Neural progenitor cell (in vitro differentiated cells): Measurements from ENCODE around the gene CITED4.

Experiments
- CTCF ChIP-seq: fragments of 200-600 bp; sonication (generic); IDR thresholded peaks from 2 replicates; pipeline ENCODE4 v1.5.1; 2017; ENCODE audit warnings: antibody characterized with exemption, mild to moderate bottlenecking
- EZH2phosphoT487 ChIP-seq: fragments of 200-600 bp; sonication (generic); IDR thresholded peaks from 2 replicates; pipeline ENCODE4 v1.6.1; 2017; ENCODE audit warnings: antibody characterized with exemption

GRCh38 chr1:40907899-40908298, 45.7 kb upstream of the CITED4 start:
- TF ChIP-seq CTCF (no peak), EZH2phosphoT487 (no peak)
